MCF 10A (cell line): ENCODE measurements around the gene DYNC2I2. TPM values are rescaled to one million over a fixed set of nuclear protein-coding genes. Genes with fewer than 3 reads are reported as not detected.

ENCODE experiments used
- BruUV-seq: library from RNA; stranded (reverse); fragments of 400-500 nt; replicated peaks from 2 replicates; lab custom pipeline; 2021; lab: Mats Ljungman, UMichigan
- CTCF ChIA-PET: fragments of 300-600 bp; sonication (Branson Sonifier 250); formaldehyde crosslinking; extraction: SDS; loops from one replicate; lab custom pipeline; 2021; ENCODE audit warnings: antibody characterized with exemption, inconsistent platforms; lab: Yijun Ruan, JAX
- POLR2A ChIA-PET: fragments of 300-600, 350-650 bp; sonication (Branson Sonifier 250); formaldehyde crosslinking; extraction: SDS; loops from one replicate; lab custom pipeline; 2020; ENCODE audit warnings: antibody characterized with exemption, inconsistent platforms; lab: Yijun Ruan, JAX
- DNase-seq: peaks from one replicate; pipeline ENCODE4 v3.0.0-alpha.2; 2018; ENCODE audit not compliant: unreplicated experiment
- H3K27ac Mint-ChIP-seq: one replicate; pipeline ENCODE4 v1.8.0; 2022; ENCODE audit warnings: mild to moderate bottlenecking, low read depth, mixed read lengths; ENCODE audit not compliant: unreplicated experiment
- H3K27me3 Mint-ChIP-seq: one replicate; pipeline ENCODE4 v1.8.0; 2022; ENCODE audit warnings: mixed read lengths; ENCODE audit not compliant: insufficient read depth, unreplicated experiment
- H3K36me3 Mint-ChIP-seq: one replicate; pipeline ENCODE4 v1.8.0; 2022; ENCODE audit warnings: mild to moderate bottlenecking, moderate library complexity, mixed read lengths; ENCODE audit not compliant: insufficient read depth, unreplicated experiment
- H3K4me1 Mint-ChIP-seq: one replicate; pipeline ENCODE4 v1.8.0; 2022; ENCODE audit warnings: mixed read lengths; ENCODE audit not compliant: insufficient read depth, unreplicated experiment
- H3K4me3 Mint-ChIP-seq: one replicate; pipeline ENCODE4 v1.8.0; 2022; ENCODE audit warnings: mild to moderate bottlenecking, moderate library complexity, mixed read lengths; ENCODE audit not compliant: unreplicated experiment
- H3K9me3 Mint-ChIP-seq: one replicate; pipeline ENCODE4 v1.8.0; 2022; ENCODE audit warnings: mixed read lengths; ENCODE audit not compliant: unreplicated experiment
- CTCF ChIP-seq: fragments of 200-600 bp; IDR thresholded peaks from one replicate; pipeline ENCODE4 v1.8.0; 2022; ENCODE audit warnings: antibody characterized with exemption, mild to moderate bottlenecking; ENCODE audit not compliant: unreplicated experiment
- intact Hi-C: fragments of 100-400 bp; cut with micrococcal nuclease; formaldehyde crosslinking; loops from 2 replicates; pipeline ENCODE4 v1.14.1; 2022
- total RNA-seq: library from RNA; stranded (reverse); gene quantifications from 2 replicates; pipeline ENCODE4 v1.2.3, GENCODE V29; 2022

Gene DYNC2I2
- total RNA-seq, 1 experiment from 2014 or later, result 43.7 TPM

- ChIA-PET POLR2A (interaction anchor here (0.5 to 4.2 kb wide), 41 partner anchors 9 to 806 kb away, joined by 3 to 64 read pairs (median 4); partner anchors contain the start of genes DOLK, DYNC2I2, NUP188 and PKN3), CTCF (interaction anchor here (0.6 to 3.2 kb wide), 2 partner anchors 49 to 133 kb away, joined by 3 to 17 read pairs; partner anchors contain the start of gene ENDOG)
- no peaks in the 10 kb centered on the region for H3K9me3 Mint-ChIP-seq
- peak overlapping the region; percentile 98 for H3K27ac Mint-ChIP-seq
- H3K4me3 Mint-ChIP-seq, result peak overlapping the region; percentile 100
- no peaks in the 10 kb centered on the region for H3K27me3 Mint-ChIP-seq
- H3K4me1 Mint-ChIP-seq, result peaks cover 33% of the 10 kb centered on the region
- intact Hi-C loops, result loop anchor here (5.0 kb wide), 1 partner anchor 47 kb away; no protein-coding TSS in a partner anchor
- BruUV-seq, result no TSS peak
- peaks cover 36% of the 10 kb centered on the region for H3K36me3 Mint-ChIP-seq
- TF ChIP-seq CTCF, result no peak
- DNase-seq, result peak; percentile 91
Observed at GRCh38 chr9:128684325-128685199, 27.9 kb upstream of the DYNC2I2 start.

- H3K27me3 Mint-ChIP-seq, result no peaks in the 10 kb centered on the region
- intact Hi-C loops, result loop anchor here (5.0 kb wide), 1 partner anchor 47 kb away; no protein-coding TSS in a partner anchor
- TF ChIP-seq CTCF, result no peak
- peak overlapping the region; percentile 100 for H3K4me3 Mint-ChIP-seq
- no peak for DNase-seq
- TSS peak; percentile 70 for BruUV-seq
- POLR2A ChIA-PET, result interaction anchor here (0.6 to 4.2 kb wide), 30 partner anchors 9 to 525 kb away, joined by 3 to 64 read pairs (median 6); partner anchors contain the start of genes DOLK, DYNC2I2, NUP188 and PKN3
- peaks cover 33% of the 10 kb centered on the region for H3K4me1 Mint-ChIP-seq
- peaks cover 32% of the 10 kb centered on the region for H3K36me3 Mint-ChIP-seq
- H3K9me3 Mint-ChIP-seq, result no peaks in the 10 kb centered on the region
- peak overlapping the region; percentile 98 for H3K27ac Mint-ChIP-seq
- CTCF ChIA-PET, result interaction anchor here (0.6 to 3.2 kb wide), 2 partner anchors 48 to 134 kb away, joined by 3 to 17 read pairs; partner anchors contain the start of gene ENDOG
Observed at GRCh38 chr9:128684065-128684324, 27.3 kb upstream of the DYNC2I2 start.

GRCh38 chr9:128683340-128684064 lies 26.9 kb upstream of the DYNC2I2 start:
- TF ChIP-seq CTCF, result no peak
- CTCF ChIA-PET, result interaction anchor here (0.6 to 3.2 kb wide), 4 partner anchors 25 to 134 kb away, joined by 3 to 17 read pairs (median 4); partner anchors contain the start of gene ENDOG
- DNase-seq, result peak; percentile 93
- Mint-ChIP-seq H3K27me3 (no peaks in the 10 kb centered on the region), H3K4me3 (peak overlapping the region; percentile 100), H3K9me3 (no peaks in the 10 kb centered on the region), H3K36me3 (peaks cover 29% of the 10 kb centered on the region), H3K4me1 (peaks cover 33% of the 10 kb centered on the region), H3K27ac (peak overlapping the region; percentile 98)
- intact Hi-C loops, result loop anchor here (5.0 kb wide), 1 partner anchor 46 kb away; no protein-coding TSS in a partner anchor
- BruUV-seq, result TSS peak; percentile 77
- POLR2A ChIA-PET, result interaction anchor here (0.6 to 4.2 kb wide), 32 partner anchors 9 to 352 kb away, joined by 3 to 64 read pairs (median 6); partner anchors contain the start of genes DOLK, DYNC2I2, NUP188 and PKN3
